Epithelial cell of esophagus (primary cell): Measurements from ENCODE around the gene LRRC73.
"Not testable (repeated sequence)": the region's sequence is repeated elsewhere in the genome, so short reads cannot be mapped to it uniquely, and the experiment has no call there.

ENCODE experiments used
- DNase-seq: peaks from one replicate; pipeline ENCODE4 v3.0.0; 2010; ENCODE audit warnings: low read depth
- H3K4me3 ChIP-seq: 2 replicates; pipeline ENCODE4 v1.5.1; 2011; ENCODE audit warnings: mild to moderate bottlenecking, low read length, control low read depth
- CTCF ChIP-seq: IDR thresholded peaks from 2 replicates; pipeline ENCODE4 v1.5.1; 2011; ENCODE audit warnings: low read depth, mild to moderate bottlenecking, low read length, control low read depth, inconsistent platforms; ENCODE audit not compliant: insufficient read depth; ENCODE audit errors: missing control alignments

Gene LRRC73

GRCh38 chr6:43460032-43460431 is 50.1 kb downstream of the LRRC73 start:
- no peak for DNase-seq
- no peak for TF ChIP-seq CTCF
- no peak overlapping the region for H3K4me3 ChIP-seq

- no peak overlapping the region for H3K4me3 ChIP-seq
- TF ChIP-seq CTCF = no peak
- DNase-seq = no peak
These were observed 50.6 kb downstream of the LRRC73 start for GRCh38 chr6:43459535-43459934.

GRCh38 chr6:43458154-43458553 is 52.0 kb downstream of the LRRC73 start:
- not testable (repeated sequence) for H3K4me3 ChIP-seq

GRCh38 chr6:43457643-43458042 is 52.5 kb downstream of the LRRC73 start:
- no peak overlapping the region for H3K4me3 ChIP-seq
- TF ChIP-seq CTCF = no peak
- DNase-seq = no peak

More at GRCh38 chr6:43458154-43458553, 52.0 kb downstream of the LRRC73 start:
- DNase-seq = not testable (repeated sequence)
